K562 (cell line): Measurements from ENCODE around the gene CCDC18. TPM values are rescaled to one million over a fixed set of nuclear protein-coding genes. Genes with fewer than 3 reads are reported as not detected.

Source experiments
- ATAC-seq: fragments of 200-7000 bp; cut with Tn5 transposase; 3 replicates; pipeline ENCODE4 v1.9.1; 2020; ENCODE audit warnings: moderate library complexity
- BruUV-seq: library from RNA; stranded (reverse); fragments of 400-500 nt; replicated peaks from 2 replicates; lab custom pipeline; 2021; lab: Mats Ljungman, UMichigan
- CTCF ChIA-PET: fragments of 300-600 bp; formaldehyde crosslinking; extraction: SDS; loops from one replicate; lab custom pipeline; 2021; ENCODE audit warnings: low intra/inter-chr PET ratio; lab: Yijun Ruan, JAX
- POLR2A ChIA-PET: fragments of 300-600, 350-650 bp; sonication (Branson Sonifier 250); formaldehyde crosslinking; extraction: SDS; loops from one replicate; lab custom pipeline; 2021; ENCODE audit warnings: antibody characterized with exemption, inconsistent platforms; lab: Yijun Ruan, JAX
- DNase-seq, 4 experiments: peaks; one replicate each; pipeline versions ENCODE4 v3.0.0 to v3.0.0-alpha.2; 2011 to 2018; ENCODE audit warnings: low spot score in 3 of 4, mixed read lengths in 3 of 4; ENCODE audit errors: extremely low read depth in 1 of 4
- FAIRE-seq: peaks from 2 replicates; lab custom pipeline; 2011; peaks lifted over from hg19 to GRCh38; lab: Jason Lieb, UNC
- H2AFZ ChIP-seq: 2 replicates; pipeline ENCODE4 v1.6.0; 2011; ENCODE audit warnings: low read depth, low read length, control low read depth, inconsistent platforms
- H3K27ac ChIP-seq: fragments of 200-600 bp; 3 replicates; pipeline ENCODE4 v1.8.0; 2011; ENCODE audit warnings: low read depth, mild to moderate bottlenecking, control low read depth, inconsistent platforms, low read length, moderate library complexity, mixed read lengths; ENCODE audit errors: extremely low read depth
- H3K27me3 ChIP-seq, 2 experiments: fragments of 300-600 bp in 1 of 2; 2 replicates in 1 of 2; 3 replicates in 1 of 2; pipeline versions ENCODE4 v1.6.0 to v1.8.0; 2011; ENCODE audit warnings: inconsistent platforms in 2 of 2, low read length in 2 of 2, mild to moderate bottlenecking in 1 of 2, mixed read lengths in 1 of 2, moderate library complexity in 1 of 2; ENCODE audit not compliant: control insufficient read depth in 2 of 2, insufficient read depth in 2 of 2
- H3K36me3 ChIP-seq: fragments of 300-600 bp; 3 replicates; pipeline ENCODE4 v1.8.0; 2011; ENCODE audit warnings: mild to moderate bottlenecking, low read length, inconsistent platforms; ENCODE audit not compliant: control insufficient read depth, insufficient read depth
- H3K4me1 ChIP-seq, 2 experiments: fragments of 200-600 bp in 1 of 2; replicated peaks in 1 of 2; 2 replicates in 1 of 2; 3 replicates in 1 of 2; pipeline versions ENCODE4 v1.5.1 to v1.8.0; 2011; ENCODE audit warnings: inconsistent platforms in 2 of 2, low read length in 2 of 2, mild to moderate bottlenecking in 1 of 2, mixed read lengths in 1 of 2, moderate library complexity in 1 of 2; ENCODE audit not compliant: control insufficient read depth in 2 of 2, insufficient read depth in 2 of 2
- H3K4me2 ChIP-seq: 2 replicates; pipeline ENCODE4 v1.6.1; 2011; ENCODE audit warnings: low read length, control low read depth, inconsistent platforms, mixed read lengths; ENCODE audit not compliant: insufficient read depth
- H3K4me3 ChIP-seq: fragments of 200-600 bp; sonication (generic), shearing (Covaris generic); 2 replicates; pipeline ENCODE4 v1.5.1; 2016; ENCODE audit warnings: control low read depth, inconsistent platforms
- H3K79me2 ChIP-seq: fragments of 200-600 bp; 3 replicates; pipeline ENCODE4 v1.8.0; 2011; ENCODE audit warnings: low read length, inconsistent platforms; ENCODE audit not compliant: control insufficient read depth, insufficient read depth
- H3K9ac ChIP-seq, 2 experiments: 2 replicates each; pipeline versions ENCODE4 v1.6.0 to v1.6.1; 2011; ENCODE audit warnings: low read depth in 2 of 2, low read length in 2 of 2, control low read depth in 1 of 2, inconsistent platforms in 1 of 2, mild to moderate bottlenecking in 1 of 2, mixed read lengths in 1 of 2; ENCODE audit not compliant: insufficient read depth in 1 of 2
- H3K9me1 ChIP-seq: one replicate; pipeline ENCODE4 v1.6.0; 2011; ENCODE audit warnings: inconsistent platforms, mild to moderate bottlenecking, low read length, moderate library complexity; ENCODE audit not compliant: control insufficient read depth, insufficient read depth
- H3K9me3 ChIP-seq: replicated peaks from 2 replicates; pipeline ENCODE4 v1.5.1; 2011; ENCODE audit warnings: low read depth, low read length, inconsistent platforms; ENCODE audit not compliant: control insufficient read depth, insufficient read depth
- H4K20me1 ChIP-seq: replicated peaks from 2 replicates; pipeline ENCODE4 v1.6.1; 2011; ENCODE audit warnings: low read length, inconsistent platforms, mixed read lengths; ENCODE audit not compliant: control insufficient read depth, insufficient read depth
- ADNP ChIP-seq: fragments of 200-800 bp; sonication (Bioruptor generic); IDR thresholded peaks from 2 replicates; pipeline ENCODE4 v1.6.1; 2016; ENCODE audit warnings: missing genetic modification characterization, missing compliant biosample characterization
- ATF7 ChIP-seq: fragments of 450-650 bp; IDR thresholded peaks from 2 replicates; pipeline ENCODE4 v1.7.1; 2014; ENCODE audit warnings: mild to moderate bottlenecking, moderate library complexity
- EP400 ChIP-seq: fragments of 450-650 bp; IDR thresholded peaks from 2 replicates; pipeline ENCODE4 v1.6.1; 2017; ENCODE audit warnings: antibody characterized with exemption, mild to moderate bottlenecking, moderate library complexity
- KLF10 ChIP-seq: fragments of 250-450 bp; sonication (Bioruptor Pico); IDR thresholded peaks from 2 replicates; pipeline ENCODE4 v1.6.1; 2021; ENCODE audit warnings: matching md5 sums
- MTA1 ChIP-seq: fragments of 450-650 bp; IDR thresholded peaks from 2 replicates; pipeline ENCODE4 v1.6.1; 2017; ENCODE audit warnings: borderline replicate concordance
- MYNN ChIP-seq, 2 experiments: sonication (generic); formaldehyde crosslinking in 1 of 2; IDR thresholded peaks; 2 replicates each; pipeline versions ENCODE4 v1.5.0 to v1.6.1; 2016 to 2020; ENCODE audit warnings: antibody characterized with exemption in 1 of 2, missing genetic modification reagents in 1 of 2
- POLR3G ChIP-seq: IDR thresholded peaks from 2 replicates; pipeline ENCODE4 v1.6.1; 2011; ENCODE audit not compliant: insufficient read length, insufficient replicate concordance; ENCODE audit errors: extremely low read depth
- PRDM10 ChIP-seq: fragments of 450-650 bp; IDR thresholded peaks from 2 replicates; pipeline ENCODE4 v1.6.1; 2018; ENCODE audit not compliant: partially characterized antibody
- WGBS: fragments of 100-300 bp; shearing (Covaris generic); methylation state at CpG from one replicate; pipeline ENCODE4 v1.1.6; 2016; ENCODE audit warnings: low coverage, mixed read lengths; ENCODE audit not compliant: insufficient coverage; ENCODE audit errors: missing lambda C conversion rate; 5-methylcytosine and 5-hydroxymethylcytosine counted together
- in situ Hi-C: fragments of 300-500 bp; cut with MboI; formaldehyde crosslinking; loops from 4 replicates; pipeline ENCODE4 v1.15.0; 2018; ENCODE audit warnings: inconsistent platforms, mixed read lengths
- intact Hi-C: fragments of 100-400 bp; cut with micrococcal nuclease; formaldehyde crosslinking; loops from 2 replicates; pipeline ENCODE4 v1.14.2; 2022
- polyA plus RNA-seq, 8 experiments: library from polyadenylated mRNA; depleted of rRNA in 4 of 8; stranded (reverse) in 5 of 8; unstranded in 3 of 8; fragments of >200 nt; fragmentation: Nextera tagmentation in 2 of 8; fragmentation: Illumina TruSeq in 1 of 8; extraction: Ambion mirVana in 2 of 8; extraction: Trizol in 1 of 8; gene quantifications; 2 replicates each; pipeline versions ENCODE4 v1.2.1 to v1.2.3, GENCODE V29; 2011 to 2014; ENCODE audit warnings: inconsistent platforms in 1 of 8, missing spikeins in 1 of 8
- total RNA-seq, 7 experiments: library from RNA; depleted of rRNA in 6 of 7; stranded (reverse); fragments of >200 nt in 6 of 7; fragmentation: Illumina TruSeq in 2 of 7; extraction: Trizol in 2 of 7; gene quantifications; 2 replicates each; pipeline versions ENCODE4 v1.2.1 to v1.2.3, GENCODE V29; 2011 to 2021; ENCODE audit warnings: low replicate concordance in 1 of 7

Gene CCDC18
- total and polyA plus RNA-seq, 9 of the 15 experiments (the other 6 are each of a cell fraction or from before 2014, with no cell fraction given): 19.5 to 34.2 (median 24.3) TPM

GRCh38 chr1:93322349-93322748 is 141.8 kb downstream of the CCDC18 start:
- Histone ChIP-seq H3K79me2 (no peaks in the 10 kb centered on the region), H3K36me3 (no peaks in the 10 kb centered on the region), H3K9me3 (no peaks in the 10 kb centered on the region), H3K9me1 (no peaks in the 10 kb centered on the region), H3K4me2 (no peak overlapping the region), H2AFZ (no peak overlapping the region), H3K4me3 (no peak overlapping the region), H3K4me1 (0 out of 5 replicates have a peak, but pooled peaks cover 0 to 5% of the 10 kb centered on the region in 2 experiments), H3K27ac (no peak overlapping the region)
- DNase-seq: no peak
- no peak for FAIRE-seq
- in situ Hi-C loops: no loop called here
- ATAC-seq: no peak
- CTCF ChIA-PET: no interaction called here
- no peak for TF ChIP-seq PRDM10
- TF ChIP-seq ATF7: no peak
- no peak for TF ChIP-seq POLR3G
- TF ChIP-seq EP400: no peak
- no peak for TF ChIP-seq KLF10 (CRISPR knock-in tag)
- TF ChIP-seq MYNN (IDR thresholded peaks at IDR 0.05): no peak
- no peak for TF ChIP-seq MYNN (CRISPR knock-in tag; IDR thresholded peaks at IDR 0.05)
- TF ChIP-seq MTA1: no peak
- no peak for TF ChIP-seq ADNP (tag)
- TF ChIP-seq, all 486 proteins: peak for 0
- POLR2A ChIA-PET: interaction anchor here (1.4 kb wide), 1 partner anchor 17 kb away, joined by 4 read pairs; no protein-coding TSS in a partner anchor
- no peaks in the 10 kb centered on the region for H4K20me1 ChIP-seq
- WGBS: 85% methylated on average over 3 of the region's 3 CpGs
- no peaks in the 10 kb centered on the region for H3K27me3 ChIP-seq
- intact Hi-C loops: no loop called here
- no peak overlapping the region for H3K9ac ChIP-seq
- BruUV-seq: no TSS peak
